GM12878 (cell line): ENCODE data around the gene CMSS1. TPM values are rescaled to one million over a fixed set of nuclear protein-coding genes. Genes with fewer than 3 reads are reported as not detected.
A peak's percentile ranks its signal among the peaks of the same experiment; 100 is the strongest.

Experiments
- ATAC-seq: fragments of 200-7000 bp; cut with Tn5 transposase; 3 replicates; pipeline ENCODE4 v1.9.1; 2020; ENCODE audit warnings: mild to moderate bottlenecking, moderate library complexity
- BruUV-seq: library from RNA; stranded (reverse); fragments of 400-500 nt; replicated peaks from 2 replicates; lab custom pipeline; 2021; lab: Mats Ljungman, UMichigan
- CTCF ChIA-PET: fragments of 300-600 bp; sonication (Branson Sonifier 250); formaldehyde crosslinking; extraction: SDS; loops from one replicate; lab custom pipeline; 2021; ENCODE audit warnings: inconsistent platforms; lab: Yijun Ruan, JAX
- POLR2A ChIA-PET: fragments of 350-600 bp; formaldehyde crosslinking; extraction: SDS; loops from one replicate; lab custom pipeline; 2021; ENCODE audit warnings: inconsistent platforms; lab: Charles Lee
- RAD21 ChIA-PET: fragments of 300-600 bp; sonication (Branson Sonifier 250); formaldehyde crosslinking; loops from one replicate; lab custom pipeline; 2023; ENCODE audit warnings: antibody characterized with exemption; ENCODE audit not compliant: unreplicated experiment; lab: Charles Lee
- SMC1A ChIA-PET: fragments of 300-600 bp; sonication (Branson Sonifier 250); formaldehyde crosslinking; loops from one replicate; lab custom pipeline; 2023; ENCODE audit not compliant: unreplicated experiment, uncharacterized antibody; lab: Charles Lee
- DNase-seq: peaks from one replicate; pipeline ENCODE4 v3.0.0-alpha.2; 2011; ENCODE audit warnings: low read depth, low spot score
- FAIRE-seq: peaks from 3 replicates; lab custom pipeline; 2011; peaks lifted over from hg19 to GRCh38; lab: Jason Lieb, UNC
- H2AFZ ChIP-seq: 2 replicates; pipeline ENCODE4 v1.6.0; 2011; ENCODE audit warnings: low read depth, low read length, control low read depth; ENCODE audit not compliant: control insufficient read depth
- H3K27ac ChIP-seq: 2 replicates; pipeline ENCODE4 v1.5.1; 2011; ENCODE audit warnings: control low read depth; ENCODE audit not compliant: control insufficient read depth, insufficient read depth
- H3K27me3 ChIP-seq, 2 experiments: replicated peaks in 1 of 2; 2 replicates each; pipeline versions ENCODE4 v1.6.0 to v1.6.1; 2011; ENCODE audit warnings: low read length in 1 of 2; ENCODE audit not compliant: control insufficient read depth in 2 of 2, insufficient read depth in 2 of 2
- H3K36me3 ChIP-seq, 2 experiments: 2 replicates each; pipeline ENCODE4 v1.5.1; 2011; ENCODE audit warnings: low read length in 1 of 2; ENCODE audit not compliant: control insufficient read depth in 2 of 2, insufficient read depth in 2 of 2
- H3K4me1 ChIP-seq: 2 replicates; pipeline ENCODE4 v1.6.1; 2011; ENCODE audit warnings: mild to moderate bottlenecking, low read length, moderate library complexity, mixed read lengths; ENCODE audit not compliant: control insufficient read depth, insufficient read depth
- H3K4me2 ChIP-seq: 2 replicates; pipeline ENCODE4 v1.6.0; 2011; ENCODE audit warnings: control low read depth; ENCODE audit not compliant: control insufficient read depth, insufficient read depth
- H3K4me3 ChIP-seq: fragments of 200-600 bp; sonication (generic); 2 replicates; pipeline ENCODE4 v1.5.1; 2016
- H3K79me2 ChIP-seq: 2 replicates; pipeline ENCODE4 v1.6.0; 2011; ENCODE audit warnings: low read length; ENCODE audit not compliant: control insufficient read depth, insufficient read depth
- H3K9ac ChIP-seq: 2 replicates; pipeline ENCODE4 v1.8.0; 2011; ENCODE audit warnings: low read length, control low read depth, mixed read lengths; ENCODE audit not compliant: control insufficient read depth, insufficient read depth
- H3K9me3 ChIP-seq: replicated peaks from 3 replicates; pipeline ENCODE4 v1.5.1; 2011; ENCODE audit warnings: mild to moderate bottlenecking, low read length; ENCODE audit not compliant: control insufficient read depth, insufficient read depth
- H4K20me1 ChIP-seq: 2 replicates; pipeline ENCODE4 v1.6.0; 2011; ENCODE audit not compliant: control insufficient read depth, insufficient read depth
- IKZF2 ChIP-seq, 2 experiments: fragments of 450-650 bp; IDR thresholded peaks; 2 replicates each; pipeline ENCODE4 v1.6.1; 2017; ENCODE audit warnings: mild to moderate bottlenecking in 2 of 2, moderate library complexity in 2 of 2
- MEF2B ChIP-seq: fragments of 450-650 bp; IDR thresholded peaks from 2 replicates; pipeline ENCODE4 v1.6.1; 2018; ENCODE audit warnings: mild to moderate bottlenecking, moderate library complexity; ENCODE audit not compliant: partially characterized antibody, poor library complexity, severe bottlenecking
- POLR2AphosphoS5 ChIP-seq: IDR thresholded peaks from 2 replicates; pipeline ENCODE4 v1.6.1; 2011; ENCODE audit warnings: mild to moderate bottlenecking, low read length, inconsistent platforms
- POU2F2 ChIP-seq: IDR thresholded peaks from 3 replicates; pipeline ENCODE4 v1.6.1; 2011; ENCODE audit warnings: low read depth, mild to moderate bottlenecking, low read length, borderline replicate concordance
- SPI1 ChIP-seq: IDR thresholded peaks from 2 replicates; pipeline ENCODE4 v1.6.1; 2011; ENCODE audit warnings: low read depth, mild to moderate bottlenecking, low read length, moderate library complexity, borderline replicate concordance; ENCODE audit not compliant: insufficient read depth
- ZNF384 ChIP-seq: IDR thresholded peaks from 2 replicates; pipeline ENCODE4 v1.6.1; 2012; ENCODE audit warnings: low read depth, mild to moderate bottlenecking, low read length, improper control_type of control experiment, borderline replicate concordance
- ZNF592 ChIP-seq: fragments of 450-650 bp; IDR thresholded peaks from 2 replicates; pipeline ENCODE4 v1.6.1; 2017; ENCODE audit warnings: mild to moderate bottlenecking, moderate library complexity
- WGBS: methylation state at CpG from one replicate; pipeline ENCODE4 v1.1.6; 2016; ENCODE audit warnings: low lambda C conversion rate; ENCODE audit not compliant: insufficient replicate concordance, insufficient coverage; ENCODE audit errors: missing lambda C conversion rate; 5-methylcytosine and 5-hydroxymethylcytosine counted together
- in situ Hi-C: fragments of 300-500 bp; cut with MboI; formaldehyde crosslinking; loops from 9 replicates; pipeline ENCODE4 v1.14.3; 2018; ENCODE audit warnings: mixed read lengths
- intact Hi-C: fragments of 100-400 bp; cut with micrococcal nuclease; formaldehyde crosslinking; loops from one replicate; pipeline ENCODE4 v1.14.2; 2022; ENCODE audit not compliant: unreplicated experiment
- polyA plus RNA-seq, 11 experiments: library from polyadenylated mRNA; depleted of rRNA in 4 of 11; unstranded in 6 of 11; stranded (reverse) in 5 of 11; fragments of >200 nt; fragmentation: Nextera tagmentation in 4 of 11; fragmentation: Illumina TruSeq in 1 of 11; extraction: Ambion mirVana in 4 of 11; extraction: Trizol in 1 of 11; gene quantifications; 1 replicate in 1 of 11; 2 replicates in 10 of 11; pipeline versions ENCODE4 v1.2.1 to v1.2.3, GENCODE V29; 2011 to 2016; ENCODE audit warnings: inconsistent platforms in 2 of 11, missing spikeins in 2 of 11, low read depth in 1 of 11
- total RNA-seq, 4 experiments: library from RNA; depleted of rRNA in 3 of 4; stranded (reverse); fragments of >200 nt in 3 of 4; fragmentation: Illumina TruSeq in 1 of 4; extraction: Trizol in 1 of 4; gene quantifications; 2 replicates each; pipeline versions ENCODE4 v1.2.1 to v1.2.3, GENCODE V29; 2013 to 2021

CMSS1 gene
- total and polyA plus RNA-seq, 10 of the 15 experiments (the other 5 are each of a cell fraction or from before 2014, with no cell fraction given): 31.0 to 118 (median 70.1) TPM

GRCh38 chr3:100046986-100047385 is 229.3 kb downstream of the CMSS1 start:
- intact Hi-C loops (loop anchor here (2.0 to 5.0 kb wide), 2 partner anchors 174 to 205 kb away; no protein-coding TSS in a partner anchor), in situ Hi-C loops (no loop called here)
- no peak for DNase-seq
- ATAC-seq: no peak
- RAD21 ChIA-PET: interaction anchor here (0.7 to 2.0 kb wide), 11 partner anchors 17 to 207 kb away, joined by 3 to 8 read pairs (median 4); no protein-coding TSS in a partner anchor
- no peak overlapping the region for H2AFZ ChIP-seq
- H3K27me3 ChIP-seq: no peaks in the 10 kb centered on the region
- 0% methylated on average over 2 of the region's 2 CpGs for WGBS
- no TSS peak for BruUV-seq
- SMC1A ChIA-PET: interaction anchor here (0.9 to 2.1 kb wide), 13 partner anchors 9 to 207 kb away, joined by 3 to 11 read pairs (median 4); no protein-coding TSS in a partner anchor
- H3K9me3 ChIP-seq: no peaks in the 10 kb centered on the region
- FAIRE-seq: no peak
- H3K4me2 ChIP-seq: peak overlapping the region; percentile 44; the same call in 1 of the 2 replicates
- H3K4me3 ChIP-seq: 0 out of 2 replicates have a peak overlapping the region, but pooled peaks have one; percentile 53
- TF ChIP-seq ZNF384: no peak
- TF ChIP-seq POLR2AphosphoS5: no peak
- TF ChIP-seq ZNF592: no peak
- no peak for TF ChIP-seq POU2F2
- TF ChIP-seq SPI1: peak; percentile 87
- TF ChIP-seq IKZF2 (IDR thresholded peaks at IDR 0.05): peak in 1 of 2 experiments; percentile 30; a peak in 1 of 4 replicates
- peak; percentile 9 for TF ChIP-seq MEF2B
- H3K9ac ChIP-seq: no peak overlapping the region
- H3K79me2 ChIP-seq: no peaks in the 10 kb centered on the region
- H4K20me1 ChIP-seq: no peaks in the 10 kb centered on the region
- no peaks in the 10 kb centered on the region for H3K36me3 ChIP-seq
- CTCF ChIA-PET: interaction anchor here (0.8 to 1.5 kb wide), 6 partner anchors 22 to 207 kb away, joined by 3 to 13 read pairs (median 4); no protein-coding TSS in a partner anchor
- POLR2A ChIA-PET: interaction anchor here (1.3 kb wide), 1 partner anchor 149 kb away, joined by 6 read pairs; no protein-coding TSS in a partner anchor
- H3K27ac ChIP-seq: no peak overlapping the region; the same call in 1 of the 2 replicates
- H3K4me1 ChIP-seq: peaks cover 43% of the 10 kb centered on the region
